H9 (cell line): ENCODE measurements around the gene ABCD1. TPM values are rescaled to one million over a fixed set of nuclear protein-coding genes. Genes with fewer than 3 reads are reported as not detected.

Source experiments
- DNase-seq: peaks from one replicate; pipeline ENCODE4 v3.0.0-alpha.2; 2017
- H2AFZ ChIP-seq: one replicate; pipeline ENCODE4 v1.6.1; 2013; ENCODE audit warnings: mild to moderate bottlenecking, low read length, control low read depth, moderate library complexity
- H2AK5ac ChIP-seq: 2 replicates; pipeline ENCODE4 v1.6.1; 2013; ENCODE audit warnings: low read length, control low read depth, mixed read lengths; ENCODE audit not compliant: insufficient read length
- H2BK120ac ChIP-seq: one replicate; pipeline ENCODE4 v1.6.1; 2013; ENCODE audit warnings: low read depth, mild to moderate bottlenecking, low read length, control low read depth, inconsistent platforms; ENCODE audit not compliant: poor library complexity, severe bottlenecking
- H2BK12ac ChIP-seq: 2 replicates; pipeline ENCODE4 v1.6.1; 2013; ENCODE audit warnings: low read length, control low read depth, mixed read lengths, low read depth; ENCODE audit not compliant: insufficient read length
- H2BK15ac ChIP-seq: 2 replicates; pipeline ENCODE4 v1.6.1; 2013; ENCODE audit warnings: low read depth, low read length, control low read depth
- H2BK20ac ChIP-seq: one replicate; pipeline ENCODE4 v1.6.1; 2013; ENCODE audit warnings: low read depth, mild to moderate bottlenecking, low read length, control low read depth, inconsistent platforms; ENCODE audit not compliant: poor library complexity, severe bottlenecking
- H2BK5ac ChIP-seq: 2 replicates; pipeline ENCODE4 v1.6.1; 2013; ENCODE audit warnings: low read length, control low read depth, mixed read lengths; ENCODE audit not compliant: insufficient read length
- H3K14ac ChIP-seq: 2 replicates; pipeline ENCODE4 v1.6.1; 2013; ENCODE audit warnings: low read length, control low read depth; ENCODE audit not compliant: insufficient read depth
- H3K18ac ChIP-seq: 2 replicates; pipeline ENCODE4 v1.6.1; 2013; ENCODE audit warnings: low read depth, mild to moderate bottlenecking, mixed read lengths, low read length, control low read depth; ENCODE audit not compliant: insufficient read length
- H3K23ac ChIP-seq: 2 replicates; pipeline ENCODE4 v1.6.1; 2013; ENCODE audit warnings: low read length, control low read depth, mixed read lengths, low read depth; ENCODE audit not compliant: insufficient read length
- H3K23me2 ChIP-seq: 2 replicates; pipeline ENCODE4 v1.6.1; 2013; ENCODE audit warnings: low read depth, mild to moderate bottlenecking, mixed read lengths, low read length, control low read depth; ENCODE audit not compliant: insufficient read length, poor library complexity, severe bottlenecking
- H3K27ac ChIP-seq: 2 replicates; pipeline ENCODE4 v1.5.1; 2013; ENCODE audit warnings: low read length, control low read depth, mixed read lengths, low read depth; ENCODE audit not compliant: insufficient read length
- H3K27me3 ChIP-seq: 2 replicates; pipeline ENCODE4 v1.6.1; 2013; ENCODE audit warnings: low read length, control low read depth, inconsistent platforms; ENCODE audit not compliant: insufficient read depth
- H3K4ac ChIP-seq: 2 replicates; pipeline ENCODE4 v1.6.1; 2013; ENCODE audit warnings: low read depth, mild to moderate bottlenecking, control low read depth, inconsistent platforms, low read length, moderate library complexity
- H3K4me1 ChIP-seq: 2 replicates; pipeline ENCODE4 v1.6.1; 2013; ENCODE audit warnings: low read length, control low read depth, inconsistent platforms; ENCODE audit not compliant: insufficient read depth
- H3K4me2 ChIP-seq: 2 replicates; pipeline ENCODE4 v1.6.1; 2013; ENCODE audit warnings: low read length, control low read depth, mixed read lengths; ENCODE audit not compliant: insufficient read length, insufficient read depth
- H3K56ac ChIP-seq: 2 replicates; pipeline ENCODE4 v1.6.1; 2013; ENCODE audit warnings: low read depth, mild to moderate bottlenecking, mixed read lengths, low read length, control low read depth; ENCODE audit not compliant: insufficient read length
- H3K79me1 ChIP-seq: 2 replicates; pipeline ENCODE4 v1.6.1; 2013; ENCODE audit warnings: low read depth, mild to moderate bottlenecking, moderate library complexity, low read length, control low read depth, inconsistent platforms; ENCODE audit not compliant: insufficient read depth, poor library complexity, severe bottlenecking
- H3K79me2 ChIP-seq: 2 replicates; pipeline ENCODE4 v1.6.1; 2013; ENCODE audit warnings: low read length, control low read depth, inconsistent platforms; ENCODE audit not compliant: insufficient read depth
- H3K9ac ChIP-seq: 2 replicates; pipeline ENCODE4 v1.6.1; 2013; ENCODE audit warnings: low read length, control low read depth, mixed read lengths; ENCODE audit not compliant: insufficient read length; ENCODE audit errors: extremely low read depth
- H3K9me3 ChIP-seq: one replicate; pipeline ENCODE4 v1.6.1; 2013; ENCODE audit warnings: low read depth, low read length, inconsistent platforms; ENCODE audit not compliant: control insufficient read depth
- H3T11ph ChIP-seq: one replicate; pipeline ENCODE4 v1.6.1; 2013; ENCODE audit warnings: mild to moderate bottlenecking, low read length, control low read depth, inconsistent platforms
- H4K20me1 ChIP-seq: one replicate; pipeline ENCODE4 v1.6.1; 2013; ENCODE audit not compliant: control insufficient read depth, insufficient read length, insufficient read depth
- H4K5ac ChIP-seq: 2 replicates; pipeline ENCODE4 v1.6.1; 2013; ENCODE audit warnings: low read depth, mild to moderate bottlenecking, mixed read lengths, low read length, control low read depth; ENCODE audit not compliant: insufficient read length
- H4K8ac ChIP-seq: replicated peaks from 2 replicates; pipeline ENCODE4 v1.6.1; 2013; ENCODE audit warnings: low read length, control low read depth, mixed read lengths, low read depth; ENCODE audit not compliant: insufficient read length
- H4K91ac ChIP-seq: 2 replicates; pipeline ENCODE4 v1.6.1; 2013; ENCODE audit warnings: low read depth, mild to moderate bottlenecking, moderate library complexity, mixed read lengths, low read length, control low read depth; ENCODE audit not compliant: insufficient read length
- H3K27ac Mint-ChIP-seq, 3 experiments: 2 replicates in 2 of 3; 3 replicates in 1 of 3; pipeline ENCODE4 v1.8.0; 2020 to 2021; ENCODE audit warnings: mixed read lengths in 3 of 3, mild to moderate bottlenecking in 1 of 3, moderate library complexity in 1 of 3
- H3K27me3 Mint-ChIP-seq: 2 replicates; pipeline ENCODE4 v1.8.0; 2021; ENCODE audit warnings: low read depth, mild to moderate bottlenecking, moderate library complexity, mixed read lengths
- H3K36me3 Mint-ChIP-seq, 3 experiments: 2 replicates in 2 of 3; 3 replicates in 1 of 3; pipeline ENCODE4 v1.8.0; 2020 to 2021; ENCODE audit warnings: low read depth in 3 of 3, mixed read lengths in 3 of 3; ENCODE audit not compliant: insufficient read depth in 1 of 3
- H3K4me1 Mint-ChIP-seq, 2 experiments: 2 replicates each; pipeline ENCODE4 v1.8.0; 2020; ENCODE audit warnings: mixed read lengths in 2 of 2
- H3K4me3 Mint-ChIP-seq, 2 experiments: 2 replicates in 1 of 2; 3 replicates in 1 of 2; pipeline ENCODE4 v1.8.0; 2020 to 2021; ENCODE audit warnings: mild to moderate bottlenecking in 2 of 2, mixed read lengths in 2 of 2, moderate library complexity in 1 of 2
- H3K9me3 Mint-ChIP-seq, 2 experiments: 2 replicates in 1 of 2; 3 replicates in 1 of 2; pipeline ENCODE4 v1.8.0; 2020; ENCODE audit warnings: mild to moderate bottlenecking in 2 of 2, mixed read lengths in 2 of 2, moderate library complexity in 1 of 2
- WGBS: extraction: QIAGEN DNeasy Blood & Tissue Kit; methylation state at CpG from one replicate; pipeline ENCODE4 v1.1.7; 2013; ENCODE audit warnings: missing lambda C conversion rate, low lambda C conversion rate, mixed read lengths; ENCODE audit not compliant: insufficient read length; ENCODE audit errors: extremely low coverage; 5-methylcytosine and 5-hydroxymethylcytosine counted together
- total RNA-seq: library from RNA; stranded (reverse); gene quantifications from 2 replicates; pipeline ENCODE4 v1.2.1, GENCODE V29; 2021
- TF ChIP-seq, protein P1 (sequence below): fragments of 200-600 bp; sonication (generic); conservative IDR thresholded peaks from 3 replicates; pipeline ENCODE4 v1.8.0; 2021; ENCODE audit warnings: antibody characterized with exemption, mild to moderate bottlenecking

Gene ABCD1
- total RNA-seq, 1 experiment from 2014 or later, result 11.1 TPM

DNA sequence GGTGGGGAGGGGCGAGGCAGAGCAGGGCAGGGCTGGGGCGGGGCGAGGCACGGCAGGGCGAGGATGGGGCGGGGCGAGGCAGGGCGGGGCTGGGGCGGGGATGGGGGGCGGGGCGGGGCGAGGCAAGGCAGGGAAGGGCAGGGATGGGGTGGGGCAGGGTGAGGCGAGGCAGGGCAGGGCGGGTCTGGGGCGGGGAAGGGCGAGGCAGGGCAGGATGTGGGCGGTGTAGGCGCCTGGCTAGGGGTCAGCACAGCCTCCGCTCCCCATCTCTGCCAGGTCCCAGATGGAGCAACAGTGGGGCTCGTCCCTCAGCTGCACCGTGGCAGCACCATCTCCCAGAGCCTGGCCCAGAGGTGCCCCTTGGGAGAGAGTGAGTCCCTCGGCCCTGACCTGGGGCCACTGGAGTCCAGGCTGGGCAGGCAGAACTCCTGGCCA, 52.0 kb downstream of the ABCD1 start:
- no CpG with 5 or more reads among the region's 22 CpGs for WGBS
- no peak overlapping the region for H2BK20ac ChIP-seq

More for the DNA sequence above, 52.0 kb downstream of the ABCD1 start:
- no peak overlapping the region for H3K56ac ChIP-seq
- H3K79me1 ChIP-seq, result no peaks in the 10 kb centered on the region
- H3K23ac ChIP-seq, result no peak overlapping the region
- H3K14ac ChIP-seq, result no peak overlapping the region
- H4K91ac ChIP-seq, result no peak overlapping the region
- no peak for DNase-seq
- H3K4ac ChIP-seq, result no peak overlapping the region
- H3K9me3 Mint-ChIP-seq, result peaks cover 32 to 52% of the 10 kb centered on the region in 2 experiments
- H3K4me3 Mint-ChIP-seq, result no peak overlapping the region
- H4K5ac ChIP-seq, result no peak overlapping the region
- H3K27me3 Mint-ChIP-seq, result peaks cover 2% of the 10 kb centered on the region; the same call in 1 of the 2 replicates
- no peaks in the 10 kb centered on the region for H3K4me1 ChIP-seq
- no peaks in the 10 kb centered on the region for H3K9me3 ChIP-seq
- H3K27ac Mint-ChIP-seq, result no peak overlapping the region
- no peak overlapping the region for H2BK120ac ChIP-seq
- no peak overlapping the region for H2BK5ac ChIP-seq
- TF ChIP-seq, protein P1, sequence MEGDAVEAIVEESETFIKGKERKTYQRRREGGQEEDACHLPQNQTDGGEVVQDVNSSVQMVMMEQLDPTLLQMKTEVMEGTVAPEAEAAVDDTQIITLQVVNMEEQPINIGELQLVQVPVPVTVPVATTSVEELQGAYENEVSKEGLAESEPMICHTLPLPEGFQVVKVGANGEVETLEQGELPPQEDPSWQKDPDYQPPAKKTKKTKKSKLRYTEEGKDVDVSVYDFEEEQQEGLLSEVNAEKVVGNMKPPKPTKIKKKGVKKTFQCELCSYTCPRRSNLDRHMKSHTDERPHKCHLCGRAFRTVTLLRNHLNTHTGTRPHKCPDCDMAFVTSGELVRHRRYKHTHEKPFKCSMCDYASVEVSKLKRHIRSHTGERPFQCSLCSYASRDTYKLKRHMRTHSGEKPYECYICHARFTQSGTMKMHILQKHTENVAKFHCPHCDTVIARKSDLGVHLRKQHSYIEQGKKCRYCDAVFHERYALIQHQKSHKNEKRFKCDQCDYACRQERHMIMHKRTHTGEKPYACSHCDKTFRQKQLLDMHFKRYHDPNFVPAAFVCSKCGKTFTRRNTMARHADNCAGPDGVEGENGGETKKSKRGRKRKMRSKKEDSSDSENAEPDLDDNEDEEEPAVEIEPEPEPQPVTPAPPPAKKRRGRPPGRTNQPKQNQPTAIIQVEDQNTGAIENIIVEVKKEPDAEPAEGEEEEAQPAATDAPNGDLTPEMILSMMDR, result no peak
- H3K4me1 Mint-ChIP-seq, result peaks cover 4 to 8% of the 10 kb centered on the region in 2 experiments
- no peak overlapping the region for H3K9ac ChIP-seq
- no peaks in the 10 kb centered on the region for H3K79me2 ChIP-seq
- H2AK5ac ChIP-seq, result no peak overlapping the region
- no peak overlapping the region for H3K27ac ChIP-seq
- no peaks in the 10 kb centered on the region for H3K23me2 ChIP-seq
- no peaks in the 10 kb centered on the region for H4K20me1 ChIP-seq
- no peak overlapping the region for H2AFZ ChIP-seq
- H4K8ac ChIP-seq, result no peak overlapping the region
- H2BK12ac ChIP-seq, result no peak overlapping the region
- no peak overlapping the region for H3K4me2 ChIP-seq
- H2BK15ac ChIP-seq, result no peak overlapping the region
- no peaks in the 10 kb centered on the region for H3K27me3 ChIP-seq
- no peak overlapping the region for H3T11ph ChIP-seq
- peaks cover 0 to 5% (median 3%) of the 10 kb centered on the region in 3 experiments; a peak in 5 of 7 replicates for H3K36me3 Mint-ChIP-seq
- H3K18ac ChIP-seq, result no peak overlapping the region
